OCI-LY1 (cell line): ENCODE measurements around the gene SLX4.

Source experiments
- CTCF ChIP-seq: fragments of 200-600 bp; sonication (generic), shearing (Covaris generic); IDR thresholded peaks from 2 replicates; pipeline ENCODE4 v1.5.1; 2017; ENCODE audit warnings: mild to moderate bottlenecking, antibody characterized with exemption, low read length, moderate library complexity, mixed read lengths
- EZH2 ChIP-seq: fragments of 200-600 bp; sonication (generic), shearing (Covaris generic); IDR thresholded peaks from 2 replicates; pipeline ENCODE4 v1.8.0; 2017; ENCODE audit warnings: borderline replicate concordance, mixed run types, mild to moderate bottlenecking, antibody characterized with exemption, low read length, moderate library complexity, mixed read lengths

GRCh38 chr16:3548445-3548844, 63.0 kb downstream of the SLX4 start:
- TF ChIP-seq CTCF (no peak), EZH2 (no peak)
